ENCODE results near the gene RAPGEF5.
A peak's percentile ranks its signal among the peaks of the same experiment; 100 is the strongest.

RAPGEF5 gene

DNA sequence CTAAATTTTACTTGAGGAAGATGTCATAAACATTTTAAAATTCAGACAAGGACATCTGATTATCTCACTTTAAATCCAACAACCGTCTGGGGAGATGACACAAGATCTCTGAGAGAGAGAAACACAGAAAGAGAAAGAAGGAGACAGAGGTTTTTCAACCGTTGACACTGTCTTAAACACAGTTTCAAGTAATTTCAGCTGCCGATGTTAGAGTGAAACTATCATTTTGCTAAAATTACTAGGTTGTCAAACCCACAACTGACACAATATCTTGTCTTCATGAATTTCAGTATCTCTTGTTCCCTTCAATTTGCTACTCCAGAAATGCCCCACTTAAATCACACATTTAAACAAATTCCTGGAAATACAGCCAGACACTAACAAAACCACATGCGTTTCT, 174.8 kb downstream of the RAPGEF5 start:
- no peak for DNase-seq

DNA sequence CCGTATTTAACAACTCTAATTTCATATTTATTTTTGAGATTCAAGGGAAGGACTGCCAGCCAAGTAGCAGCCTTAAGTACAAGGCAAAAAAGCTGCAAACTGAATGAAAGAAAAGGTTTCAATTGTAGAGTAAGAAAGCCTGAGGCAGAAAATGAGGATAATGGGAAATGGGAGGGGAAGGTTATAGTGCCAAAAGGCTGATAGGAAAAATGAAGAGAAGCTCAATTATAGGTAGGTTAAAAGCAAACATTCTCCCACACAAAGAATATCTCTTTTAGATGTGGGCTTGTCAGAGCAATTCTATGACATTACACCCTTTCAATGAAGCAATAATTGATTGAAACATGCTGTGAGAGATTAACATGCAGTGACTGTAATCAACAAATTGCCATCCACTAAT, 175.3 kb downstream of the RAPGEF5 start:
- no peak for DNase-seq

DNA sequence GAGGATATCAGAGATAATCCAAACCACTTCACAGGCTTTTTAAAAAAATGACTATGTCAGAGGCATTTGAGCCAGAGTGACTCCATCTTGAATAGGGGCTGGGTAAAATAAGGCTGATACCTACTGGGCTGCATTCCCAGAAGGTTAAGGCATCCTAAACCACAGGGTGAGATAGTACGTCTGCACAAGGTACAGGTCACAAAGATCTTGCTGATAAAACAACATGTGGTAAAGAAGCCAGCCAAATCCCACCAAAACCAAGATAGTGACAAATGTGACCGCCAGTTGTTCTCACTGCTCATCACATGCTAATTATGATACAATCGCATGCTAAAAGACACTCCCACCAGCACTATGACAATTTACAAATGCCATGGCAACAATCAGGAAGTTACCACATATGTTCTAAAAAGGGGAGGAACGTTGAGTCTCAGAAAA, 177.5 kb downstream of the RAPGEF5 start:
- DNase-seq, result no peak

DNA sequence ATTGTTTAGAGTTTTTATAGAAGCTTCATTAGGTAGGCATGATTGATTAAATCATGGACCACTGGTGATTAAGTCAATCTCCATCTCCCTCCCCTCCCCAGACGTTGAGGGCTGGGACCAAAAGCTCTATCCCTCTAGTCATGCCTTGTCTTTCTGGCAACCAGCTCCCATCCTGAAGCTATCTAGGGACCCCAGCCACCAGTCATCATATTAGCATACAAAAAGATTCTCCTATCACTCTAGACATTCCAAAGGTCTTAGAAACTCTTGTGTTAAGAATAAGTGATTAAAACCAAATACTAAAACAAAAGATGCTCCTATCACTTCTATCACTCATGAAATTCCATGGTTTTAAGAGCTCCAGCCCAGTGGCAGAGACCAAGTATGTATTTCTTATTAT, 178.2 kb downstream of the RAPGEF5 start:
- no peak for DNase-seq

DNA sequence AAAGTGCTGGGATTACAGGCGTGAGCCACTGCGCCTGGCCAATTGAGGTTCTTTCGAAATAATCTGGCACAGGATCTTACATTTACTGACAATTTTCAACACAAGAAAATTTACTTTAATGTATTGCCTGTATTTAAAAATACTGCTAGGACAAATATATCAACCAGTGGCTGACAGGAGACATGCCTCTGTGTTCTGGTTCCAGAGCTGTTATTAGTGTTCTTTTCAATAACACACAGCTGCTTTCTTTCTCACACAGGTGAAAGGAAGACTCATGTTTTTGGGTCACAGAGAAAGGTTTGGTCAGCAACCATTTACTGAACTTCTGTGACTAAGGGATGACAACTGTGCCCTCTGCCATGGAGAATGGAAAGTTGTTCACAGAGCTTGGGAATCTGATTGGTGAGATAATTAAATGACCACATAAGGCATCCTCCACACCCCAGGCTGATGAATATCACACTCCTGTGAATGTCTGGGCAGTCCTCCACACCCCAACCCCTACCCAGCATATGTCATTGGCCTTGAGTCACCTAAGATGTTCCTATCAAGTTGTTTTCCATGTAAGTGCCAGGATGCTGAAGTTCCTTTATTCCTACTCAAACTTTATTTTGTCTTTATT, 180.1 kb downstream of the RAPGEF5 start:
- no peak for DNase-seq

DNA sequence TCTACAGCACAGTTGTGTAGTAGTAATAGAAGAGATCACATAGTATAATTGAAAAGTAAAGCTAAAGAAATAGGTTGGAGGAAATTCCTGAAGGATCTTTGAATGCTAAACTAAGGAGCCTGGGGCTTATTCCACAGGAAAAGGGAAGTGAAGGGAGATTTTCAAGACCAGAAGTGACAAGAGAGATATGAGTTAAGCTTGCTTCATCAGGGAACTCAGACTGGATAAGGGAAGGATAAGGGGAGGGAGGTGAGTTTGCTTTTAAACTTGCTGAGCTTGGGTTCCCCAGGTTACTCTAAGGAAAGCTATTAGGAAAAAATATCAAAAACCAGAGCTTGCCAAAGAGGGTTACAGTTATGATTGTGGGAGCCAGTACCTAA, 182.4 kb downstream of the RAPGEF5 start:
- no peak for DNase-seq

DNA sequence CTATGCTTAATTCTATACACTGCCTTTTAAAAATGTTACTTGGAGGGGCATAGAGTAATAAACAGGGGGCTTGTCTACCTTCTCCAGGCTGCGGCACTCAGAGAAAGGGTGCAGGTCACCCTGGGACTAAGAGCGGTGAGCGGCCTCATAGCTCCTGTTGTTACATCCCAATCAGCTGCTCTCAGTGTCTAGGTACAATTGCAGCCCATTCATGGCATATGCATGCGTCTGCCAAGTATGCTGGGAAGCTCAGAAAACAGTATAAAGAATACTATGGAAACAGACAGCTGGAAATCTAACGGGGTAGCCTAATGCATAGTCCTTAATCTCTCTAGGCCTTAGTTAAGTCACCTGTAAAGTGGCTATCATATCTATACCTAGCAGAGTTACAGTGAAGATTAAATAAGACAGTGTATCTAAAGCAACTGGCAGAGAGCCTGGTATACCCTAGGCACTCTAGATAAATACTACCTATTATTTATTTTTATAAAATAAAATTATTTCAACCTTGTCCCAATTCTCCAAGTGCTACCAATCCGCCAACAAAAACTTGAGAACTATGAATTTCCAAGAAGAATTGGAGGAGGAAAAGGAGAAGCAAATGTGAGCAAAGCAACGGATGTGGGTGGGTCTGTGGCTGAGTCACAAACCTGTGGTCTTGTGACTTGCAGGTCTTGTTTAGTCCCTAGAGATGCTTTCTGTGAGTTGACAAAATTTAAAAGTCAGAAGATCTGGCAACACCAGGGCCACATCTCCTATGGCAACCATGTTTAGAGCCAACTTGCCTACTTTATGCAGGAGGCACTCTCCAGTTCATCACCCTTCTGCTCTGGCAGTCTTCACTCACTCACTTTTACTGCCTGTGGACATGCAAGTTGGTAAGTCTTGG, 183.0 kb downstream of the RAPGEF5 start:
- DNase-seq, result peak; percentile 66

DNA sequence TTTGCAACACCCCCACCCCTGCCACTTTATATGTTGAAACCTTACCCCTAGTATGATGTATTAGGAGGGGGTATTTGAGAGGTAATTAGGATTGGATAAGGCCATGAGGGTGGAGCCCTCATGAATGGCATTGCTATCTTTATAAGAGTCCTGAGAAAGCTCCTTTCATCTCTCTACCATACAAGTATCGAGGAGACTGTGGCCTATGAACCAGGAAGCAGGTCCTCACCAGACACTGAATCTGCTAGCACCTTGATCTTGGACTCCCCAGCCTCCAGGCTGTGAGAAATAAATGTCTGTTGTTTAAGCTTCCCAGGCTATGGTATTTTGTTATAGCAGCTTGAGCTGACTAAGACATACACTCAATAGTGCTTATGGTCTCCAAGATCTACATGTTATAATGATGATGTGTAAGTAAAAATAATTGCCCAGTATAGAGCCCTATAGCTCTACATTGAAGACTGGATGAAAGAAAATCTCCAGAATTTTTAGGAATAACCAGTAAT, 188.8 kb downstream of the RAPGEF5 start:
- DNase-seq, result no peak

DNA sequence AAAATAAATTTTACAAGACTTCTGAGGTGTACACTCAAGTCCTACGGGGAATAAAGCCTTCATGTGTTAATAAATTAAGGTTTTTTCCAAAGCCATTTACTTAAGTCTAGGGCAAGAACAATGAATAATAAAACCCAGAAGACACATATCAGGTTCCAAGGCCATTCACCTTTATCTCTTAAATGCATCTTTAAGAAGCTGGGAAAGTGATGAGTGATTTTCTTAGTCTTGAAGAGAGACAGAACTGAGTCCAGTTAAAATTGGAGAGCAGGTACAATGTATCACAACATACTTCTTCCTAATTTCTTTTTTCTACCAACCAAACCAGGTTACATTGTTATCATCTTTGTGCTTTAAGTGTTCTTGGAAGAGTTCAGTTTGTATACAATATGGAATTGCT, 189.5 kb downstream of the RAPGEF5 start:
- no peak for DNase-seq

DNA sequence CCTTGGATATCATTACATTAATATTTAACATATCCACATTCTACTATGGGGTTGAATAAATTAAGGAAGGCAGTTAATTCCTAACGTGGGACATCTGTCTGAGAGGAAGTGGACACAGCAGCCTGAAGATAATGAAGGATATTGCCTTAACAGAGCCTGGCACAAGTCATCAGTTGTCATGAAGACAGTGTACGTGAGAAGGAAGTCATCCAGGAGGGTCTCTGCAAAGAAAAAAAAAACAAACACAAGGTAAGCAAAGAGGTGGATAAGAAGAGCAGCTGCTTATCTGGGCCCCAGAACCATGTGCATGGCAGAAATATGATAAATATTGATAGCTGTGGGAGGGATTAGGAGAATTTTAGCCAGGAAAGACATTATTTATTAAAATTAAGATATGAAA, 190.0 kb downstream of the RAPGEF5 start:
- DNase-seq, result no peak

DNA sequence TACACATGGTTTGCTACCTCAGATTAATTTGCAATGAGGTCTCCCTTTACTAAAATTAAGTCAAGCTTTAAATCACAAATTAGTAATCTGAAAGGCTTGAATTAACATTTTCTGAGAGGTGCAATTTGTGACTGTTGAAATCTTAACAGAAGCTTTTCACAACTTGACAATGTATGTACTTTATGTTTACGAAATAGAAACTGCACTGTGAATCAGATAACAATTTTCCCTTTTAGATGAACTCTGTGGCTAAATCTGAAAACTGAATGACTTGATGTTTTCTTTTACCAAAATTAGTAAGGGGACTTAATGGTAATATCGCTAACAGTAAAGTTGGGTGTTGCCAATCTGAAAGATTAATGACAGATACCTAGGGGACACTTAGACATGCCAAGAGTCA, 197.6 kb downstream of the RAPGEF5 start:
- DNase-seq, result no peak

DNA sequence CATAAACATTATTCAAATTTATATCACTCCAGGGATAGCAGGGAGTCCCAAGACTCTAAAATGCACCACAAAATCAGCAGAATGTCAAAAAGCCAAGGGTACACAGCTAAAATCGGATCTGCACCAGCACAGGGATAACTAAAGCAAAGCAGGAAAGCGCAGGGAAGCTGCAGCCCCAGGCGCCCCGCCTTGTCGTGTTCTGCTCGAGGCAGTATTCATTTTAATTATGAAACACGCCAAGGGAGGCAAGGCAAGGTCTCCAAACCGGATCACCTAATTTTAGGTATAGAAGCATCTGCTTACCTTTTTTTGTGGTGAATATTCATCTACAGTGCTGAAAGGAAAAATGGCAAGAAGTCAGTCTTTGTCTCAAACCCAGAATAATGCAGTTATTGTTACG, 199.4 kb downstream of the RAPGEF5 start:
- no peak for DNase-seq

DNA sequence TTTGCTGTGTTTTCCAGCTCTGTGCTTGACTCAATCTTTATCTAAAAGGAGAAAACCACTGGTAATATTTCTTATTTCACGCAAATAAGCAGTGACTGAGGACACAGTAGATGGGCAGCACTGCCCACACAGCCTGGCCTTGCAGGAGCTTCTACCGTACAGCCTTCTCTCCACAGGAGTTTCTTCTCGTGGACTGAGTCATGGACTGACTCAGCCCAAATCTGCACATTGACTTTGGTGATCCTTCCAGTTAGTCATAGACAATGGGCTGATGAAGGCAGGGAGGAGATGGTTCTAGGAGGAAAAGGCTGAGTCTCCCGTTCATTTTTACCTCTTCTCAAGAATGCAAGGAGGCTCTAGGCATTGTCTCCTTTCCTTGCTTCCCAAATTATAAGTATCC, 200.7 kb downstream of the RAPGEF5 start:
- peak; percentile 74 for DNase-seq

DNA sequence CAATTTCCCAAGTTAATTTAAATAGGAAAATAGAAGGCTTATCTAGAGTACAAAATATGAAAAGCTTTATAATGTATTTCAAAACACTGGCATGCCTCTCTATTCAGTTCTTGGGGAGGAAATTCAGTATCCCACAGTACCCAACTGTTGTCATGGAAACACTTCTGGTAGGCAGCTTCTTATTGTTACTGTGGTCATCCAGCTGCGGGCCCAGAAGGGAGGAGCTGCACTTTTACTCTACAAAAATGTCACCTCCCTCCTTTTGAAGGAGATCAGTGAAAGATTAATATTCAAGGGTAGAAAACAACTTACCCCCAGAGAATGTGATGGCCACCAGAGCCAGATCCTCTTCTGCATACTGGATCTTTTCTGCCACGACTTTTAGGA, 202.8 kb downstream of the RAPGEF5 start:
- no peak for DNase-seq

DNA sequence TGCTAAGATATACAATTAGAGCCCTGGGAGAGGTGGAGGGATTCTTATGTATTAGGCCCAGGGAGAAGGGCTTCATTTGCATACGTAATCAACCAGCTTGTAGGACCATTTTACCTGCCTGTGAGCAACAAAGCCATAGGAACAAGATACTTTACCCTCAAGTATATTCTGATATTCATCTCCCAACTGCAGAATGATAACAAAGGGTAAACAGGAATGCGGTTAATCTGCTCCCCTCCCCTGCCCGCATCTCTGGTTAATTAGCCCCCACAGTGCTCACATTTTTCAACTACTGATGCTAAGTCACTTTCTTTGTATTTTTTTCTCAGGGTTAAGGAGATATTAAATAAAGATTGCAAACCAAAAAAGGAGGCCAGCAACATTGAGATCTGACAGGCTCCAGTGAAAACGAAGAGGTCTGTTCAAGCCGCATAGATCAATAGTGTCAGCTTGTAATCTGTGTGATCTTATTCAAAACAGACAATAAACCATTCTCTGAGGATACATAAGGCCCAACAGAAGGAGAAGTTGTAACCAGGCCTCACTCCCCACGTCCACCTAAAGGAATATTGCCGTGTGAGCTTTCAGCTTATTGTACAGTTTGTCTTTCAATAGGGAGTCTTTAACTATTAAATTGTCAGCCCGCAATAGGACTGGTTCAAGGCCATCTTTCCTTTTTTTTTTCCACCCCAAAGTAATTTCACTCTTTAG, 203.4 kb downstream of the RAPGEF5 start:
- DNase-seq, result no peak

DNA sequence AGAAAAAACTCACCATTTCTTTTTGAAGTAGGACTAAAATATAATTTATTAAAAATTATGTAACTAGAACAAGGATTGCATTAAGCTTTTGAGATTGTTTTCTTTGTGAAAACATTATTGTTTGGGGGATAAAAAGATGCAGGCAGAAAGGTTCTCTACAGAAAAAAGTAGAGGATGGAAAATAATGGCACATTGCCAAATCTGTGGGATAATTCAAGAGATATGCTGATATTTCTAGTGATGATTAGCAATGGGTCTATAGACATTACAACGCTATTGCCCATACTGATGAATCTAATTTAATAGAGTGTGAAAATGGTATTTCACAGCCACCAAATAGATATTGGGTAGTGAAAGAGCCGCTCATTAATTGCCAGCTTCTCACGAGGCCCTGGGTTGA, 204.3 kb downstream of the RAPGEF5 start:
- DNase-seq, result no peak

DNA sequence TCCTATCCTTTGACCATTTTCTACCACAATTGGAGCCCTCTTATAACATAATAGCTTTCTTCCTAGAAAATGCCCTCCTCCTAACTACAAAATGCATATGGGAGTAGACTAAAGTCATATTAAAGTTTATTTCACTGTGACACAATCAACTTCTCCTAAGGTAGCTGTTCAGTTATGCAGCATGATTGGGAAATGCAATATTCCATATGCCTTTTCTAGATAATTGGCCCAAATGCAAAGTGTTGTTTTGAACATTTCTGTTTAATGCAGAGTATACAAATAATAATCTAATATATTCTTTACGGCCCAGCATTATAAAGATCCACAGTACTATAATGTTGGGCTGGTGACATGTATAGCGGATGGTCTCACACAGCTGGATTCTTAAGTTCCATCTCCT, 205.1 kb downstream of the RAPGEF5 start:
- DNase-seq, result no peak

DNA sequence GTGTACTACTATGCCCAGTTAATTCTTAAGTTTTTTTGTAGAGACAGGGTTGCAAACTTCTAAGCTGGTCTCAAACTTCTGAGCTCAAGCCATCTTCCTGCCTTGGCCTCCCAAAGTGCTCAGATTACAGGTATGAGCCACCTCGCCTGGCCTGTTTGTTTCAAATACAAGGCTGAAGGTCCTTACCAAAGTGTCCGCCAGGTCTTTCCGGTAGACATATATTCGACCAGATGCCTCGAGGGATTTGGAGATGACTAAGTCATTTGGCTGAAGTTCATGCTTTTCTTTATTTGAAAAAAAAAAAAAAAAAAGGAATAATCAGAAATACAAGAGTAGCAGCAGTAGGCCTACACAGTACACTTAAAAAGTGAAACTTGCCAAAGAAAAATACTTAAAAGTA, 206.7 kb downstream of the RAPGEF5 start:
- DNase-seq, result no peak

DNA sequence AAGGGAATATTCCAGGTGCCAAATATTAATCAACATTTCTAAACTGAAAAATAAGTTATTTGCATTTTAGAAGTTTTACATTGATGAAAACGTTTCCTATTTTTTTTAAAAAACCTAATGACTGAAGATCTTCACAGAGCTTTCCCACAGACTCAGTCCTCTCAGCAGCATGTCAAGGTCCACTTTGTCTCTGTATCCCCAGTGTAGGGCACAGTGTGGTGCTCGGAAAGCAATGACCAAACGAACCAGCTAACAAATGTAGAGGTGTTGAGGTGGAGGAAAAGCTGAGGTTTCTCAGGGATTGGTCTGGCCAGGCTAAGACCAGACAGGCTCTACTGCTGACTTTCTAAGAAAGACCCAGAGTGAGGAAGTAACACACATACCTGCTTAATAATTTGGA, 209.1 kb downstream of the RAPGEF5 start:
- DNase-seq, result no peak

DNA sequence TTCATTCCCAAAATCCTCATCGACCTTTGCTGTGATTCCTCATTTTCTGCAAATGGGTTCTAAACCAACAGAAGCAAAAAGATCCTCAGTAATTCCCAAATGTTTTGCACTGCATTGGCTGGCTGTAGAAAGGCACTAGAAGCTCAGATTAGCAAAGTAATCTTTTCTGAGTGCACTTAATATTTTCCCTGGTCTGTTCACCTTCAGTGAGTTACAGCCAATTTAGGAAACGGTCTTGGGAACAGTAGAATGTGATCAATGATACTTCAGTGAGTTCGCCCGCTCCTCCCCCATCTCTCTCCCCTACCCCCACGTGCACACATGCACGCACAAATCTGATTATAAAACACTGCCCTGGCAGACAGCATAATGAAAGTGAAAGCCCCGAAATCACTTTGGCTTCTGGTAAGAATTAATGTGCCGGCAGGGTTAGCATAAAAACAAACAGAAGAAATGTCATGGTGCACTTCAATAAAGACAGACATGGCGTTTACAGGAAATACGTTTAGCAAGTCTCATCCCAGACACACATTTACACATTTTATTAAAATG, 209.9 kb downstream of the RAPGEF5 start:
- DNase-seq, result no peak

DNA sequence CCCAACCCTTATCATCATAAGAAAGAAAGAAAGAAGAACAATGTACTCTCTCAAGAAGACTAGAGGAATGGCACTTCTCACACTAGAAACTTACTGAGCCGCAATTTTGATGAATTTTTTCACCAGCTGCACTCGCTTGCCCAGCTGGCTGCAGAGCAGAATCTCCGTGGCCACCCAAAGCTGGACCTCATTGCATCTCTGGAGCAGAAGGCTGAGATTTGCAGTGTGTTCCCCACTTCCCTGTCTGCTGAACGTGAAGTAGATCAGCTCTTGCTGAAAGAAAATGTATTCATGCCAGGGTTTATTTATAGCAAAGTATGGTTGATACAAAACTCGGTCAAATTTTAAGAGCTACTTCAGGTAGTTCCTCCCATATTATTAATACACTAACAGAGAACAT, 212.0 kb downstream of the RAPGEF5 start:
- DNase-seq, result no peak

DNA sequence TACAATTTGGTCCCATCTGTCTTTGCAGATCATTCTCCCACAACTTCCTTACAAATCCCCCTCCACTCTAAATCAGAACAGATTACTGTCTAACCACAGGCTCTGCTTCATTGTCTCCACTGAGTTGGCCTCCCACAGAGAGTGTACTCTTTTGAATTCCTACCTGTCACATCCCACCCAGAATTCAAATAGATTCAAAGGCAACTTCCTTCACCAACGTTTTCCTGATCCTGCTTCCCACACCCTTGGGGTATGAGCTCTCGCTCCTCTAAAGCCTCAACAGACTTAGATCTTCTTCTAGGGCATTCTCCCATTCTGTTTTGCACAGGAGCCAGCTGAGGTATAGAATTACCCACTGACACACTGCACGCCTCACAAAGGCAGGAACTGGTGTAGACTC, 213.5 kb downstream of the RAPGEF5 start:
- no peak for DNase-seq

DNA sequence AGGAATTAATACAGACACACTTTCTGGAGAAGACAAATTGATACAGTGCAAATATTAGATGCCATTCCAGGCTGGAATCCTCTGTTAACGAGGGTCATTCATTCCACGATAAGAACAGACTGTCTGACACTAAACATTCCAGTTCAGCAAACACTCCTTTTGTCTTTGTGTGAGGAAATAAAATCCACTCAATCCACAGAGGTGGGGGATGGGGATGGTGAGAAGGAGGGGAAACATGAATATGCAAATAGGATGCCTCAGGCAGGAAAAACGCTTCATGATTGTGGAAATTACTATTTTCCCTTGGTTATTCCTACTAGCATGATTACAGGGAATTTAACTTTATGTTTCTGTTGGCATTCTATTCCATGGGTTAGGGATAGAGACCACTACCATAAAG, 214.4 kb downstream of the RAPGEF5 start:
- no peak for DNase-seq

DNA sequence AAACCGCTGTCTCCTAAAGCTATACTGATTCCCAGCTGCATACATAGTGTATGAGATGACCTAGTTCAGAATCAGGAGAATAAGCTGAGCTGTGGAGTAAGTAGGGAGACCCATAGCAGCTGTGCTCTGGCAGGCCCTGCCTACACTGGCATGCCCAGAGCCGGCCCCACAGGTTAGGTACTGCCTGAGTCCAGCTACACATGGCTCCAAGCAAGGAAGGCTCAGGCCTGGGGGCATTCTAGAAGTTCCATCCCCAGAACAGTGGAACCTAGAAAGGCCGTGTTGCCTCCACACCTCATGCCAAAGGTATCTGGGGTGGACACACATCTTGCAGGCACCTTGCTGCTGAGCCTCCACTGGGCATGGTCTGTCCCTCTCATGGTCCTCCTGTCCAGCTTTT, 215.6 kb downstream of the RAPGEF5 start:
- DNase-seq, result no peak
